OCI-M1 (cell line): Measurements from ENCODE around the gene RNF20.
A peak's percentile ranks its signal among the peaks of the same experiment; 100 is the strongest.
"Not testable (repeated sequence)": the region's sequence is repeated elsewhere in the genome, so short reads cannot be mapped to it uniquely, and the experiment has no call there.

Experiments used
- DNase-seq: peaks from one replicate; lab custom pipeline; 2025; lab: John Stamatoyannopoulos, UW

Gene RNF20

GRCh38 chr9:101587332-101588043 lies 53.8 kb downstream of the RNF20 start:
- DNase-seq, result no peak

GRCh38 chr9:101590074-101590473 lies 56.4 kb downstream of the RNF20 start:
- DNase-seq, result not testable (repeated sequence)

GRCh38 chr9:101590901-101591300 lies 57.2 kb downstream of the RNF20 start:
- no peak for DNase-seq

GRCh38 chr9:101591787-101592446 lies 58.3 kb downstream of the RNF20 start:
- DNase-seq, result no peak

- no peak for DNase-seq
Observed at GRCh38 chr9:101592788-101593187, 59.1 kb downstream of the RNF20 start.

- no peak for DNase-seq
Observed at GRCh38 chr9:101593345-101593744, 59.7 kb downstream of the RNF20 start.

- no peak for DNase-seq
Observed at GRCh38 chr9:101594796-101595195, 61.1 kb downstream of the RNF20 start, which contains the start of gene PPP3R2. PPP3R2 (minus strand) TSS chr9:101594969; CDS start chr9:101594921, 48 bp downstream.

GRCh38 chr9:101601904-101602765 lies 68.5 kb downstream of the RNF20 start:
- DNase-seq, result peak; percentile 76

GRCh38 chr9:101604296-101604695 lies 70.6 kb downstream of the RNF20 start:
- no peak for DNase-seq

- DNase-seq, result no peak
Observed at GRCh38 chr9:101605547-101605946, 71.9 kb downstream of the RNF20 start.
